KOPT-K1 (cell line): Measurements from ENCODE around the gene SENP6.

Experiments used
- H3K27ac ChIP-seq: fragments of 200-600 bp; sonication (generic); 2 replicates; pipeline ENCODE4 v1.5.1; 2016; ENCODE audit warnings: antibody characterized with exemption, mild to moderate bottlenecking, low read depth, low read length; ENCODE audit not compliant: poor library complexity, severe bottlenecking
- H3K36me3 ChIP-seq: fragments of 200-600 bp; sonication (generic); 2 replicates; pipeline ENCODE4 v1.5.1; 2017; ENCODE audit warnings: antibody characterized with exemption, mild to moderate bottlenecking, low read length, moderate library complexity; ENCODE audit not compliant: insufficient read depth
- H3K9me3 ChIP-seq: fragments of 200-600 bp; sonication (generic); 2 replicates; pipeline ENCODE4 v1.5.1; 2017; ENCODE audit warnings: antibody characterized with exemption, low read length, mild to moderate bottlenecking; ENCODE audit not compliant: insufficient read depth, poor library complexity, severe bottlenecking

Gene SENP6

GRCh38 chr6:75735491-75736186 lies 134.0 kb downstream of the SENP6 start:
- Histone ChIP-seq H3K36me3 (no peaks in the 10 kb centered on the region), H3K9me3 (no peaks in the 10 kb centered on the region), H3K27ac (no peak overlapping the region)

GRCh38 chr6:75743971-75744370 lies 142.3 kb downstream of the SENP6 start:
- no peaks in the 10 kb centered on the region for H3K36me3 ChIP-seq
- H3K27ac ChIP-seq, result no peak overlapping the region
- H3K9me3 ChIP-seq, result no peaks in the 10 kb centered on the region

- Histone ChIP-seq H3K9me3 (no peaks in the 10 kb centered on the region), H3K36me3 (no peaks in the 10 kb centered on the region), H3K27ac (no peak overlapping the region)
These were observed 143.7 kb downstream of the SENP6 start for GRCh38 chr6:75745404-75745803.

GRCh38 chr6:75746221-75746620 lies 144.5 kb downstream of the SENP6 start:
- Histone ChIP-seq H3K36me3 (no peaks in the 10 kb centered on the region), H3K27ac (no peak overlapping the region), H3K9me3 (no peaks in the 10 kb centered on the region)

- no peak overlapping the region for H3K27ac ChIP-seq
- no peaks in the 10 kb centered on the region for H3K9me3 ChIP-seq
- no peaks in the 10 kb centered on the region for H3K36me3 ChIP-seq
These were observed 145.7 kb downstream of the SENP6 start for GRCh38 chr6:75747152-75747992.

- no peaks in the 10 kb centered on the region for H3K9me3 ChIP-seq
- H3K27ac ChIP-seq, result no peak overlapping the region
- no peaks in the 10 kb centered on the region for H3K36me3 ChIP-seq
These were observed 146.5 kb downstream of the SENP6 start for GRCh38 chr6:75748003-75748742.

GRCh38 chr6:75748743-75749538 lies 147.3 kb downstream of the SENP6 start, which contains the start of gene MYO6:
Gene MYO6 (plus strand): TSS chr6:75749239. CDS start chr6:75817548, 68,309 bp downstream.
- Histone ChIP-seq H3K27ac (no peak within 1 kb of the TSS), H3K9me3 (no peaks in the 10 kb centered on the region), H3K36me3 (no peaks in the 10 kb centered on the region)

GRCh38 chr6:75751443-75751842 lies 149.8 kb downstream of the SENP6 start:
- no peaks in the 10 kb centered on the region for H3K9me3 ChIP-seq
- no peak overlapping the region for H3K27ac ChIP-seq
- H3K36me3 ChIP-seq, result no peaks in the 10 kb centered on the region

- Histone ChIP-seq H3K27ac (no peak overlapping the region), H3K9me3 (no peaks in the 10 kb centered on the region), H3K36me3 (no peaks in the 10 kb centered on the region)
These were observed 150.7 kb downstream of the SENP6 start for GRCh38 chr6:75752365-75752764.

GRCh38 chr6:75755704-75756103 lies 154.0 kb downstream of the SENP6 start:
- H3K36me3 ChIP-seq, result no peaks in the 10 kb centered on the region
- H3K27ac ChIP-seq, result no peak overlapping the region
- H3K9me3 ChIP-seq, result no peaks in the 10 kb centered on the region

- no peak overlapping the region for H3K27ac ChIP-seq
- no peaks in the 10 kb centered on the region for H3K9me3 ChIP-seq
- H3K36me3 ChIP-seq, result no peaks in the 10 kb centered on the region
These were observed 155.6 kb downstream of the SENP6 start for GRCh38 chr6:75757295-75757694.

GRCh38 chr6:75758061-75758460 lies 156.4 kb downstream of the SENP6 start:
- Histone ChIP-seq H3K36me3 (no peaks in the 10 kb centered on the region), H3K9me3 (no peaks in the 10 kb centered on the region), H3K27ac (no peak overlapping the region)

GRCh38 chr6:75759207-75759606 lies 157.5 kb downstream of the SENP6 start:
- Histone ChIP-seq H3K27ac (no peak overlapping the region), H3K36me3 (no peaks in the 10 kb centered on the region), H3K9me3 (no peaks in the 10 kb centered on the region)

GRCh38 chr6:75760320-75760719 lies 158.6 kb downstream of the SENP6 start:
- Histone ChIP-seq H3K9me3 (no peaks in the 10 kb centered on the region), H3K27ac (no peak overlapping the region), H3K36me3 (no peaks in the 10 kb centered on the region)
